Measurements from ENCODE around the gene PHC2.

The PHC2 gene

DNA sequence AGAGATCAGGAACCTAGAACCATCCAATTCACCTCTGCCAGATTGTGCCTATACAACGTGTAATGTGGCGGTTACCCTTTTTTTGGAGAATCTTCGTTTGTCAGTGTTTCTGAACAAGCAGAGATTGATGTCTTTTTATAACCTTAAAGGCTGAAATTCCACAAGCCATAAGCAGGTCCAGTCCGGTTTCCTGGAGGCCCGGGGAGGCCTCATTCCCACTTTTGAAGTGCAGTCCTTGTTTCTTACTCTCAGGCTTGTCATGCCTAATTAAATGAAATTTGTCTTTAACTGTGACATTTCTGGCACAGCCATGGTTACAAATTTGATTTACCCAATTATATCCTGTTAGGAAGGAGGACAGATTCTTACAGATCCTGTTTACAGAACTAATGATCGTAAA lies 146.8 kb downstream of the PHC2 start:
- DNase-seq = no peak

DNA sequence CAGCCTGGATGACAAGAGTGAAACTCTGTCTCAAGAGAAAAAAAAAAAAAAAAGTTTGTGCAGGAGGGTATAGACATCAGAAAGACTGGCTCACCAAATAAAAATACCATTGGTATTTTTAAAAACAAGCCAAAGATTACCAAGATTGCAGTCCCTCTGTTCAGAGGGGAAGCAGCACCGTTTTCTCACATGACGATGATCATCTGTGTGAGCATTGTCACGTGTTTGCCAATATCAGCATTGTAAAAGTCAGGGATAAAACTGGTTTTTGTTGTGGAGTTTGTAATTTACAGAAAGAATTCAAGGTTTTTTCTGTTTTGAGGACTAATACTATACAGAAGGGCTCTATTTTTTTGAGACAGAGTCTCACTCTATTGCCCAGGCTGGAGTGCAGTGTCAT lies 148.1 kb downstream of the PHC2 start:
- no peak for DNase-seq

DNA sequence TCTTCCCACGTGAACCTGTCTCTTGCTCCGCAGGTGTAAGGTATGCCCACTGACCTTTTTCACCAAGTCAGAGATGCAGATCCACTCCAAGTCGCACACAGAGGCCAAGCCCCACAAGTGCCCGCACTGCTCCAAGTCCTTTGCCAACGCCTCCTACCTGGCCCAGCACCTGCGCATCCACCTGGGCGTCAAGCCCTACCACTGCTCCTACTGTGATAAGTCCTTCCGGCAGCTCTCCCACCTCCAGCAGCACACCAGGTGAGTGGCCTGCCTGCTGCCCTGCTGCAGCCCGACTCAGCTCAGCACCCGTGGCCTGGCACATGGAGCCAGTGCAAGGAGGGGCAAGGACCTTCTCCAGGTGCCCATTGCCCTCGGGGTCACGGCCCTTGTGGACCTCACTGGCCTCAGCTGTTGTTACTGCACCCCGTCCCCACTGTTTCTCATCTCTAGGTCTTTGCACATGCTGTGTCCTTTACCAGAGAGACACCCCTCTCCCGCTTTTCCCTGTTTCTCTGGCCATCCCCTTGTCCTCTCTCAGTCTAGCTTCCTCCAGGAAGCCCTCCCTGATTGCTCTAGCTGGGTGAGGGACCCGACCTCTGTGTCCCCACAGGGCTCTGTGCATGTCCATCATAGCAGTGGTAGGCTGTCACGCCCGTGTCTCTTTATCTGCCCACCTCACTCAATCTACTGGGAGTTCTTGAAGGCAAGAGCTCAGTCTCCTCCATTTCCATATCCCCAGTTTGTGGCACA lies 149.2 kb downstream of the PHC2 start:
- DNase-seq = no peak

DNA sequence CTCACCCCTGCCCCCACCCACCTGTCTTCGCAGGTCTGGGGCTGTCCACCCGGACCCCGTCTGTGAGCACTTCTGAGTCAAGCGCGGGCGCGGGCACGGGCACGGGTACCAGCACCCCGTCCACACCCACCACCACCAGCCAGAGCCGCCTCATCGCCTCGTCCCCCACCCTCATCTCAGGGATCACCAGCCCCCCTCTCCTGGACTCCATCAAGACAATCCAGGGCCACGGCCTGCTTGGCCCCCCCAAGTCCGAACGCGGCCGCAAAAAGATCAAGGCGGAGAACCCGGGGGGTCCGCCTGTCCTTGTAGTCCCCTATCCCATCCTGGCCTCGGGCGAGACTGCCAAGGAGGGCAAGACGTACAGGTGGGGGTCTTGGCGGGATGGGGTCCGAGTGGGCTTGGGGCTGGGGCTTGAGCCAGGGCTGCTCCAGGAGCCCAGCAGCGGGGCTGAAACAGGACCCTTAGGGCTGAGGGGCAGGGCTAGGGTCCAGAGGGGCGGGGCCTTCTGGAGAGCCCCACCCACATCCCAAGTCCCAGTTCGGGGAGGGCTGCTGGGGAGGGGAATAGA lies 150.7 kb downstream of the PHC2 start:
- DNase-seq = no peak

DNA sequence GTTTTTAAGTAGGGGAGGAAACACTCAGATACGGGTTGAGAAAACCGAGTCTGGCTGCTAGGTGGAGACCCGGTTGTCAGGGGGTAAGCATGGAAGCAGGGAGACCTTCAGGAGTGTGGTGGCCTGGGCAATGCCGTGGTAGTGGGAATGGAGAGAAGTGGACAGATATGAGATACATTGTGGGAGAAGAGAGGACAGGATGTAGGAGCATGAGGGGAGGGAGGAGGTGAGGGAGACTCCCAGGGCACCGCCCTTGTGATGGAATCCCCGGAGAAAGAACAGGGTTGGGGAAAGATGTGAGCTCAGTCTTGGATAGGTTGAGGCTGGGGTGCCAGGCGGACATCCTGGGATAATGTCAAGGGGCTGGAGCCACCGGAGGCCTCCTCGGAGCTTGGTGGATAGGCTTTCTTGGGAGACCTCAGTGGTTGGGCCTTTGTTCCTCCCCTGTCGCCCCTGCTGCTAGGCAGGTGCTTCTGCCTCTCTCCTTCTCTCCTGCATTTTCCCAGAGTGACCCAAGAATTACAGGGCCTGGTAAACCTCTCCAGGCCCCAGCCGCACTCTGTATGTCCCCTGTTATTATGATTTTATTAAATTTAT lies 153.3 kb downstream of the PHC2 start:
- DNase-seq = no peak

DNA sequence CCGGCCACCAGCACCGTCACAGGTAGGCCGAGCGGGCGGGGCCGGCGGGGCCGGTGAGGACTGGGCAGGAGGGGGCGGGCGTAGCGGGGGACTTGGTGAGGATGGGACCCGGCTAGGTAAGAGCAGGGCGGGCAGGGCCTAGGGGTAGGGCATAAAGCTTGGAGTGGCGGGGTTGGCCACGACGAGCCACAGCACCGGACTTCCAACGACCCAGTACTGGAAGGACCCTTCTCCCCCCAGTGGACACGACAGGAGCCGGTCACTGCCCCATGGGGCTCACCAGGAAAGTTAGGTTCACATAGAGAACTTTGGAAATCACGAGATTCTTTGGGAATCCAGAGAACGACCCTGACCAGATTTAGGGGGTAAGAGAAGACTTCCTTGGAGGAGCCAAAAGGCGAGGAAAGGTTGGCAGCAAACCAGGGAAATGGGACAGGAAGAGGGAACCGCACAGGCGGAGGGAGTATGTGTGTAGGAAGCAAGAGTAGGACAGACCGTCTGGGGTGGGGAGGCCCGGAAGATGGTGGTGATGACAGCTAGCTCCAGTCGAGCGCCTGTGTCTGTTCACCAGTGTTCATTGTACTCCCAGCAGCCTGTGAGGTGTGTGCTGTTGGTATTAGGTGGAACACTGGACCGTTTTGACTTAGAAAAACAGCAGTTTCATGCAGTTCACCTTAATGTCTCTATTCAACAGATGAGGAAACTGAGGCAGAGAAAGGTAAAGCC lies 154.2 kb downstream of the PHC2 start:
- DNase-seq = no peak

DNA sequence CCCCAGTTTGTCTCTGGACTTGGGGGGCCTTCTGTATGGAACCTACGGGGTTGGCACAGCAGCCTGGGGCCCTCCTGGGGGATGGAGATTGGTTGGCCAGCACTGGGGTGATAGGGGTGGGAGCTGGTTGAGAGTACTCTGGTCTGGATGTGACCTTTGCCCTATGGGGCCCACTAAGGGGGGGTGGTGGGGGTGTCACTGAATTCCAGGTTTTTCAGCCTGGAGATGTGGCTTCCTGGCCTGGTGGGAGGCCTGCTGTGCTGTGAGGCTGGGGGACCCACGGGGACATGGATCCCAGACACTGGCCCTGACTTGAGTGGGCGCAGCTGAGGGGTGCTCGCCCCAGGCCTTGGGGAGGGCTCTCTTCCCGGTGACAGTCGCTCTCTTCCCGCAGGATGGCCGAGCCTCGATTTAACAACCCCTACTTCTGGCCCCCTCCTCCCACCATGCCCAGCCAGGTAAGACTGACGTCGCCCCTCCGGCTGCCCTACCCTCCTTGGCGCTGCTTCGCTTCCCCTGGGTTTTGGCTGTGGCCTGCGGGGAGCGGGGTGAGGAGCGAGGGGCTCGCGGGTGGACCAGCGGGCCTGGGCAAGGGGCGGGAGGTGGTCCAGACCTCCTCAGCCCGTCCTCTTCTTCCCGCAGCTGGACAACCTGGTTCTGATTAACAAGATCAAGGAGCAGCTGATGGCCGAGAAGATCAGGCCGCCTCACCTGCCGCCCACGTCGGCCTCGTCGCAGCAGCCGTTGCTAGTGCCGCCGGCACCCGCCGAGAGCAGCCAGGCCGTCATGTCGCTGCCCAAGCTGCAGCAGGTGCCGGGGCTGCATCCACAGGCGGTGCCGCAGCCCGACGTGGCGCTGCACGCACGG lies 155.0 kb downstream of the PHC2 start:
- no peak for DNase-seq

DNA sequence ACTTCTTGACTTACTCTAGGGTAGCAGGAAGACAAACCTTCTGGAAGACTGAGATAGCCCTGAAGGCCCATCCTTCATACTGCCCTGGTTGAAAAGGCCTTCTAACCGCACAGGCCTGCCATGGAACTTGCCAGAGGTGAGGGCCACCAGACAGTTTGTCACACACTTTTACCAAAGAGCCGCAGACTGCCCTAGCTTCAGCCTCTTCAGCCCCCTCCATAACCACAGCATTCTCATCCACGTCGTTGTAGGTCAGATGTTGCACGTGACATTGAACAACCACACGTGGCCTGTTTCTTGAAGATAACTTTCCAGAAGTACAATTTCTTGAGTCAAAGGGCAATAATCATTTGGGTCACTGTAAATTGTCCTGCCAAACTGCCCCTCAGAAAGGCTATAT lies 155.7 kb downstream of the PHC2 start:
- DNase-seq = no peak

DNA sequence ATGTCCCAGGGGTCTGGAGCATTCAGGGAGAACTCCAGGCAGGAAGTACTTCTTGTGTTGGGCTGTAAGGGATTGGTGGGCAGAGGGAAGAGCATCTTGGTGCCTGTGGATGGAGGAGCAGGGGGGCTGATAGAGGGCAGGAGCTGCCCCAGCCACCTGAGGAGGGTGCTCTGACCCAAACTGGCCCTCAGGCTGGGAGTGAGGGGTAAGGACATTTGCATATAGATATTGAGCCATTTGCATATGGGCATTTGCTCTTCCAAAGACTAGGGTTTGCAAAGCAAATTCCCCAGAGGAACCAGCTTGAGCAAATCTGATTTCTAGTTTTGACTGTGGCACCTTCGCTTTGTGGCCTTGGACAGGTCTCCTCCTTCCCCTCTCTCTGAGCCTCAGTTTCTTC lies 156.4 kb downstream of the PHC2 start:
- no peak for DNase-seq

DNA sequence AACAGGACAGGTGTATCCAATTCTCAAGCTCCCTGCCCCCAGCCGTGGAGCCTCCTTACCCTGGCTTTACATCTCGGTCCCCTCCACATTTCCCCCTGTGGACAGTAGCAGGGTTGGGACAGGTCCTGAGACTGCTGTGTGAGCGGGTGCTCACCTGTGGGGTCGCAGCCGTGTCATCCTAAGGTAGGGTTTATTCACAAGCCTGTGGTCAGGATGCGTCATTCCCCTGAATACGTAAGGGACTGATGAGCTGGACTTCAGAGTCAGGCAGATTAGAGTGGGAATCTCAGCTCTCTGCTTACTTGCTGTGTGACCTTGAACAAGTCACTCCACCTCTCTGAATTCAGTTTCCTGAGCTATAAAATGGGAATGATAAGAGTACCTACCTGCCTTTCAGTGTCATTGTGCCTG lies 156.9 kb downstream of the PHC2 start:
- no peak for DNase-seq
